ENCODE measurements around the gene MICALL2.

GRCh38 chr7:1449501-1449900 is 9.8 kb downstream of the MICALL2 start:
- TF ChIP-seq POLR2A (IDR thresholded peaks at IDR 0.05; ENCODE audit: low read depth, low read length): no peak
- TF ChIP-seq POLR2AphosphoS5 (IDR thresholded peaks at IDR 0.05; ENCODE audit: low read depth, low read length): no peak
- TF ChIP-seq TAF1 (IDR thresholded peaks at IDR 0.05; ENCODE audit: borderline replicate concordance, low read depth, low read length): no peak

Measured in GM12892 (cell line).